Measurements from ENCODE around the gene FAH.

Gene FAH

GRCh38 chr15:80201256-80202015 lies 48.6 kb downstream of the FAH start:
- DNase-seq, result no peak

- DNase-seq, result no peak
Measured at GRCh38 chr15:80202016-80202315, 49.2 kb downstream of the FAH start.

- DNase-seq, result no peak
Measured at GRCh38 chr15:80202641-80203360, 50.0 kb downstream of the FAH start.

GRCh38 chr15:80203361-80203885 lies 50.6 kb downstream of the FAH start:
- no peak for DNase-seq

- DNase-seq, result no peak
Measured at GRCh38 chr15:80204231-80204630, 51.4 kb downstream of the FAH start.

- DNase-seq, result no peak
Measured at GRCh38 chr15:80207887-80208286, 55.1 kb downstream of the FAH start.

- no peak for DNase-seq
Measured at GRCh38 chr15:80208758-80209734, 56.2 kb downstream of the FAH start.

GRCh38 chr15:80210611-80211573 lies 58.1 kb downstream of the FAH start:
- no peak for DNase-seq

- DNase-seq, result no peak
Measured at GRCh38 chr15:80211976-80212375, 59.2 kb downstream of the FAH start.

GRCh38 chr15:80214910-80215309 lies 62.1 kb downstream of the FAH start:
- no peak for DNase-seq

- DNase-seq, result no peak
Measured at GRCh38 chr15:80216141-80216540, 63.3 kb downstream of the FAH start.

GRCh38 chr15:80216911-80217310 lies 64.1 kb downstream of the FAH start:
- no peak for DNase-seq

- DNase-seq, result no peak
Measured at GRCh38 chr15:80217327-80217900, 64.6 kb downstream of the FAH start.

GRCh38 chr15:80219955-80220354 lies 67.2 kb downstream of the FAH start:
- DNase-seq, result no peak

- no peak for DNase-seq
Measured at GRCh38 chr15:80228959-80229610, 76.3 kb downstream of the FAH start.

GRCh38 chr15:80231371-80231770 lies 78.6 kb downstream of the FAH start:
- no peak for DNase-seq

- no peak for DNase-seq
Measured at GRCh38 chr15:80233581-80233980, 80.8 kb downstream of the FAH start.

- DNase-seq, result no peak
Measured at GRCh38 chr15:80234883-80235282, 82.1 kb downstream of the FAH start.
